ENCODE measurements around the gene CXCR1. TPM values are rescaled to one million over a fixed set of nuclear protein-coding genes. Genes with fewer than 3 reads are reported as not detected.
"Not testable (repeated sequence)": the region's sequence is repeated elsewhere in the genome, so short reads cannot be mapped to it uniquely, and the experiment has no call there.

CXCR1 gene
- polyA plus RNA-seq (2013, experiment 1 of 2; ENCODE audit: insufficient read length), result not detected
- not detected for polyA plus RNA-seq (2013, experiment 2 of 2; ENCODE audit: insufficient read length)

- no peak for DNase-seq
Observed at GRCh38 chr2:218166791-218167190, at the start of gene CXCR1. Gene CXCR1, minus strand, starts transcription at chr2:218166962. Its CDS starts 1,751 bp downstream, at chr2:218165211.

GRCh38 chr2:218216336-218216673, 49.5 kb upstream of the CXCR1 start:
- no peak for DNase-seq

GRCh38 chr2:218214116-218214515, 47.4 kb upstream of the CXCR1 start:
- DNase-seq, result no peak

GRCh38 chr2:218209078-218209477, 42.3 kb upstream of the CXCR1 start:
- DNase-seq, result no peak

- no peak for DNase-seq
Observed at GRCh38 chr2:218202266-218202665, 35.5 kb upstream of the CXCR1 start.

GRCh38 chr2:218196974-218197373, 30.2 kb upstream of the CXCR1 start:
- DNase-seq, result no peak

GRCh38 chr2:218194880-218195279, 28.1 kb upstream of the CXCR1 start:
- DNase-seq, result no peak

GRCh38 chr2:218193701-218194100, 26.9 kb upstream of the CXCR1 start:
- DNase-seq, result no peak

- no peak for DNase-seq
Observed at GRCh38 chr2:218192902-218193430, 26.2 kb upstream of the CXCR1 start.

GRCh38 chr2:218188528-218188927, 21.8 kb upstream of the CXCR1 start:
- DNase-seq, result no peak

- no peak for DNase-seq
Observed at GRCh38 chr2:218187296-218188015, 20.7 kb upstream of the CXCR1 start.

- no peak for DNase-seq
Observed at GRCh38 chr2:218186876-218187275, 20.1 kb upstream of the CXCR1 start.

GRCh38 chr2:218186355-218186766, 19.6 kb upstream of the CXCR1 start:
- peak; percentile 57 for DNase-seq

GRCh38 chr2:218184331-218184730, 17.6 kb upstream of the CXCR1 start:
- DNase-seq, result no peak

- DNase-seq, result no peak
Observed at GRCh38 chr2:218180467-218181114, 13.8 kb upstream of the CXCR1 start.

- no peak for DNase-seq
Observed at GRCh38 chr2:218179782-218180181, 13.0 kb upstream of the CXCR1 start.

- no peak for DNase-seq
Observed at GRCh38 chr2:218172845-218173244, 6.1 kb upstream of the CXCR1 start.

- not testable (repeated sequence) for DNase-seq
Observed at GRCh38 chr2:218171744-218172143, 5.0 kb upstream of the CXCR1 start.

GRCh38 chr2:218169757-218170546, 3.2 kb upstream of the CXCR1 start:
- DNase-seq, result no peak

- peak; percentile 27 for DNase-seq
Observed at GRCh38 chr2:218168635-218169462, 2.1 kb upstream of the CXCR1 start.

GRCh38 chr2:218168016-218168415, 1.3 kb upstream of the CXCR1 start:
- no peak for DNase-seq

- DNase-seq, result no peak
Observed at GRCh38 chr2:218162814-218163213, 3.9 kb downstream of the CXCR1 start.

Measured in fibroblast of skin of abdomen (primary cell).